ENCODE measurements around the gene MYL12B.

MYL12B gene

DNA sequence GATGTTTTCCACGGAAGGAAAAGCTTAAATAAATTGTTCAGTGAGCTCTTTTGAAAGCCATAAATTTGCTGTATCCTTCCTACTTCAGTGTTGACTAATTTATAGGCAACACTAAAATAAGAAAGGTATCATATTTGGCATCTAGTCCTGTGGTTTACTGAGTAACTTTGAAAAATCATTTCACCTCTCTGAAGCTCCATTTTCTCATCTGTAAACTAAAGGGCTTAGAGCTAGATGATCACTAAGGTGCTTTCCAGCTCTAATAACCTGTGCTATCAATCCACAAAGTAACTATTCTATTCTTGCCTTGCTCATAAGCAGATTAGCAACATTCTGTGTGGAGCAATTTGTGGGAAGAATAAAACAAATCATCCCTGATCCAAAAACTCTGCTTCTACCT is 38.6 kb upstream of the MYL12B start:
- H3K9me3 ChIP-seq = no peaks in the 10 kb centered on the region
- no peaks in the 10 kb centered on the region for H3K36me3 ChIP-seq
- H3K4me1 ChIP-seq = peaks cover 0 to 15% (median 0%) of the 10 kb centered on the region in 4 donors
- no peaks in the 10 kb centered on the region for H3K27me3 ChIP-seq
- H3K4me3 ChIP-seq = no peak overlapping the region
- DNase-seq = no peak
- intact Hi-C loops (cut with DNase I; ENCODE audit: low total_unique reads) = loop anchor here (10.0 kb wide), 1 partner anchor 59 kb away; no protein-coding TSS in a partner anchor
- no peak overlapping the region for H3K27ac ChIP-seq
- TF ChIP-seq, protein P1, sequence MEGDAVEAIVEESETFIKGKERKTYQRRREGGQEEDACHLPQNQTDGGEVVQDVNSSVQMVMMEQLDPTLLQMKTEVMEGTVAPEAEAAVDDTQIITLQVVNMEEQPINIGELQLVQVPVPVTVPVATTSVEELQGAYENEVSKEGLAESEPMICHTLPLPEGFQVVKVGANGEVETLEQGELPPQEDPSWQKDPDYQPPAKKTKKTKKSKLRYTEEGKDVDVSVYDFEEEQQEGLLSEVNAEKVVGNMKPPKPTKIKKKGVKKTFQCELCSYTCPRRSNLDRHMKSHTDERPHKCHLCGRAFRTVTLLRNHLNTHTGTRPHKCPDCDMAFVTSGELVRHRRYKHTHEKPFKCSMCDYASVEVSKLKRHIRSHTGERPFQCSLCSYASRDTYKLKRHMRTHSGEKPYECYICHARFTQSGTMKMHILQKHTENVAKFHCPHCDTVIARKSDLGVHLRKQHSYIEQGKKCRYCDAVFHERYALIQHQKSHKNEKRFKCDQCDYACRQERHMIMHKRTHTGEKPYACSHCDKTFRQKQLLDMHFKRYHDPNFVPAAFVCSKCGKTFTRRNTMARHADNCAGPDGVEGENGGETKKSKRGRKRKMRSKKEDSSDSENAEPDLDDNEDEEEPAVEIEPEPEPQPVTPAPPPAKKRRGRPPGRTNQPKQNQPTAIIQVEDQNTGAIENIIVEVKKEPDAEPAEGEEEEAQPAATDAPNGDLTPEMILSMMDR (IDR thresholded peaks at IDR 0.05) = no peak

DNA sequence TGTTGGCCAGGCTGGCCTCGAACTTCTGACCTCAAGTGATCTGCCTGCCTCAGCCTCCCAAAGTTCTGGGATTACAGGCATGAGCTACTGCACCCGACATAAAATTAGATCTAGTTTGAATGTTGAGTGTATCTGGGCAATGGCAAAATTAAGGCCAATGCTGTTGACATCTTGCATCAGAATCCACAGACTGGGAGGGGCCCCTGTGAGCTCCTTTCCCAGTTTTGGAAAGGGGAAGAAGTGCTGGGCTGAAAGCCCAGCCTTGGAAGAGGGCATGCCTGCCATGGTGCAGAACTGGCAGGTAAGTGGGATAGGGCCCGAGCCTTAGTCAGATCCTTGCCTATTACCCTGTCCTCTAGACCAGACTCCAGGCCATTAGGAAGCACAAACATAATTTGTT is 37.7 kb upstream of the MYL12B start:
- Histone ChIP-seq H3K4me3 (no peak overlapping the region), H3K4me1 (peaks cover 0 to 15% (median 0%) of the 10 kb centered on the region in 4 donors), H3K27me3 (no peaks in the 10 kb centered on the region), H3K27ac (no peak overlapping the region), H3K9me3 (no peaks in the 10 kb centered on the region), H3K36me3 (no peaks in the 10 kb centered on the region)
- intact Hi-C loops (cut with DNase I; ENCODE audit: low total_unique reads) = loop anchor here (10.0 kb wide), 1 partner anchor 59 kb away; no protein-coding TSS in a partner anchor
- TF ChIP-seq, protein P1 (IDR thresholded peaks at IDR 0.05) = no peak
- DNase-seq = no peak

DNA sequence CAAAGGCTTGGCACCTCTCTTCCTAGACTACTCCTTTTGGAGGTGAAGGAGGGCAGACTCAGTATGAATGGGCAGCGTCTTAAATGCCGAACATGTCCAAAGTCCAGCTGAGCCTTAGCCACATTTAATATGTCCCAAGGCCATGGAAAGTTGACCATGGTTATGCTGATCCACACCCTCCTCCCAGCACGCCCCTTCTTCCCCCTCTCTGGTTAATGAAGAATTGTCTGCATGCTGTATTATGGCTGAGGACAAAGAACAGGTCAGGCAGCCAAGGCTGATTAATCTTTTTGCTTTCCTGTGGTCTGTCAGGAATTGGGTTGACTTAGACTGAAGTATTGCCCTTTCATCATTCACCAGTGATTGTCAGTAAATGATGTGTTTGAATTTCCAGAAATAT is 36.3 kb upstream of the MYL12B start:
- Histone ChIP-seq H3K27me3 (no peaks in the 10 kb centered on the region), H3K27ac (no peak overlapping the region), H3K4me1 (peaks cover 0 to 7% (median 0%) of the 10 kb centered on the region in 4 donors), H3K9me3 (no peaks in the 10 kb centered on the region), H3K4me3 (no peak overlapping the region), H3K36me3 (no peaks in the 10 kb centered on the region)
- intact Hi-C loops (cut with DNase I; ENCODE audit: low total_unique reads) = loop anchor here (10.0 kb wide), 1 partner anchor 61 kb away; no protein-coding TSS in a partner anchor
- no peak for DNase-seq
- TF ChIP-seq, protein P1 (IDR thresholded peaks at IDR 0.05) = no peak

DNA sequence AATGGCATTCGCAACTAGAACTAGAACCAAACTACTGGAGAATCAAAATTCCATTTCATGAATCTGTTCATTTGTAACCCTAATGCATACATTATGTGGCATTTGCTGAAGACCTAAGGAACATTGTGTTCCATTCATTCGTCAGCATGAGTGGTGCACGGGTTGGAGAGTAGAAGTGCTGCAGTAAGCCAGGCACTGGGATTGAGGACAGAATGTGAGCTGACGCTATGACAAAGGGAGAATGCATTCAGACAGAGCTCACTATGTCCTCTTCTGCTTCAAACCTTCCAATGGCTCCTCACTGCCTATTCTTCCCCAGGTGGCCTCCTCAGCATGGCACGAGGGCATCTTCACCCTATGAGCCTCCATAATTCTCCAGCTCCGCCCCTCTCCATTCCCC is 35.9 kb upstream of the MYL12B start:
- H3K9me3 ChIP-seq = no peaks in the 10 kb centered on the region
- H3K4me1 ChIP-seq = peaks cover 0 to 3% (median 0%) of the 10 kb centered on the region in 4 donors
- H3K36me3 ChIP-seq = no peaks in the 10 kb centered on the region
- DNase-seq = no peak
- H3K27ac ChIP-seq = no peak overlapping the region
- intact Hi-C loops (cut with DNase I; ENCODE audit: low total_unique reads) = loop anchor here (10.0 kb wide), 1 partner anchor 61 kb away; no protein-coding TSS in a partner anchor
- TF ChIP-seq, protein P1 (IDR thresholded peaks at IDR 0.05) = no peak
- no peak overlapping the region for H3K4me3 ChIP-seq
- no peaks in the 10 kb centered on the region for H3K27me3 ChIP-seq

DNA sequence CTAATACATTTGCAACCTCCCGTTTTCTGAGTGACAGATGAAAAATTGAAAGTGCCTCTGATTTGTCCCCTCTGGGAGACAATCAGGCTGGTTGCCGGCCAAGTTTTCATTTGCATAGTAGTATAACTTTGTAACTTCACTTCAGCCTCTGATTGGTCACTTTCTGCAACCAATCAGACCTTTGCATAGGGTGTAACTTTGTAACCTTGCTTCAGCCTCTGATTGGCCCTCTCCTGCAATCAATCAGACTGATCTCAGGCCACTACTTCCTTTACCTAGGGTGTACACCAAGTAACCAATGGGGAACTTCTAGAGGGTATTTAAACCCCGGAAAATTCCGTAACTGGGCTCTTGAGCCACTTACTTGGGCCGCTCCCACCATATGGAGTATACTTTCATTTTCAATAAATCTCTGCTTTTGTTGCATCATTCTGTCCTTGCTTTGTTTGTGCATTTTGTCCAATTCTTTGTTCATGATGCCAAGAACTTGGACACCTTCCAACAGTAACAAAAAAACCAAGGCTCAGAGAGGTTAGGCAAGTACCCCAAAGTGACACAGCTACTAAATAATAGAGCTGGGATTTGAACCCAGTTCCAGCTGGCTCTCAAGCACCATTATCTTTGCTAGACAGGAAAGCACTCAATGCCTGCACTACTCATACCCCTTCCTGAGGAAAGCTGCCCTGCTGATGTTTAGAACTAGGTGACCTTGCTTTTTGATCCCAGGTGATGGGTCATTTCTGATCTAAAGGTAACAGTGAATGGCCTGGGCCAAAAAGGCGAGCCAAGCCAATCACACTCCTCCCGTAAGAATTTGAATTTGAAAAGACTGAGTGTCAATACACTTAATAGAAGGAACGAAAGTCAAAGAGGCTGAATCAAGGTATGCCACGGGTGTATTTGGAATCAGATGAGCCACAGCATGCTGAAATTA is 31.3 kb upstream of the MYL12B start:
- H3K27me3 ChIP-seq = no peaks in the 10 kb centered on the region
- H3K9me3 ChIP-seq = no peaks in the 10 kb centered on the region
- no peak overlapping the region for H3K27ac ChIP-seq
- intact Hi-C loops (cut with DNase I; ENCODE audit: low total_unique reads) = loop anchor here (5.0 kb wide), 1 partner anchor 303 kb away; no protein-coding TSS in a partner anchor
- TF ChIP-seq, protein P1 (IDR thresholded peaks at IDR 0.05) = no peak
- no peak for DNase-seq
- no peaks in the 10 kb centered on the region for H3K4me1 ChIP-seq
- no peaks in the 10 kb centered on the region for H3K36me3 ChIP-seq
- no peak overlapping the region for H3K4me3 ChIP-seq
